OCI-LY3 (cell line): ENCODE data around the gene DUOXA1.

ENCODE experiments used
- EZH2phosphoT487 ChIP-seq: fragments of 200-600 bp; shearing (Covaris generic); IDR thresholded peaks from 2 replicates; pipeline ENCODE4 v1.6.1; 2018; ENCODE audit warnings: antibody characterized with exemption, mixed run types, low read depth
- TF ChIP-seq, protein P1 (sequence below): fragments of 200-600, 300-600 bp; sonication (generic); IDR thresholded peaks from 2 replicates; pipeline ENCODE4 v1.5.1; 2014; ENCODE audit warnings: antibody characterized with exemption, low read length, low read depth

DNA sequence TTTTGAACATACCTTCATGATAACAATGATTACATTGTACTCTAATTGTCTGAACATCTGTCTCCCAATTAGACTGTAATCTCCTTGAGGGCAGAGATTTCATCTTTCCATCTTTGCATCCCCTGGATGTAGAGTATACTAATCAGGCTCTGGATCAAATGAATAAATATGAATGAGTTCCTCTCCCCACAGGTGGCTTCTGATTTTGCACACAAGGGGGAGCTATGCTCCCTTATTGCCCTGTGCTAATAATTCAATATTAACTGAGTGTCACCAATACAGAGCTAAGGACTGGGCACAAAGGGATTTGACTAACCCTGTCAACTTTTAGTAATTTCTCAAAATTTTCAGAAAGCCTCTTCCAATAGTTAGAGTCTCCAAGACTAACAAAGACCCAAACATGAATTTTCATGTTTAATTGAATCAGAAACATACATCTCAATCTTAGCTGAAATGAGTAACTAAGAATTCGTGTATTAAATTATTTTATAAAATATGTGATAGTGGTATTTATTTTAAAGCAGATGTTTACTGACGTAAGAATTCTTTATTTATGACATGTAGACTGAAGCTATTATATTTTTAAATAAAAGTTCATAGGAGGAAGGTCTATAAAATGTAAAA, 3.0 kb downstream of the DUOXA1 start:
- TF ChIP-seq, protein P1, sequence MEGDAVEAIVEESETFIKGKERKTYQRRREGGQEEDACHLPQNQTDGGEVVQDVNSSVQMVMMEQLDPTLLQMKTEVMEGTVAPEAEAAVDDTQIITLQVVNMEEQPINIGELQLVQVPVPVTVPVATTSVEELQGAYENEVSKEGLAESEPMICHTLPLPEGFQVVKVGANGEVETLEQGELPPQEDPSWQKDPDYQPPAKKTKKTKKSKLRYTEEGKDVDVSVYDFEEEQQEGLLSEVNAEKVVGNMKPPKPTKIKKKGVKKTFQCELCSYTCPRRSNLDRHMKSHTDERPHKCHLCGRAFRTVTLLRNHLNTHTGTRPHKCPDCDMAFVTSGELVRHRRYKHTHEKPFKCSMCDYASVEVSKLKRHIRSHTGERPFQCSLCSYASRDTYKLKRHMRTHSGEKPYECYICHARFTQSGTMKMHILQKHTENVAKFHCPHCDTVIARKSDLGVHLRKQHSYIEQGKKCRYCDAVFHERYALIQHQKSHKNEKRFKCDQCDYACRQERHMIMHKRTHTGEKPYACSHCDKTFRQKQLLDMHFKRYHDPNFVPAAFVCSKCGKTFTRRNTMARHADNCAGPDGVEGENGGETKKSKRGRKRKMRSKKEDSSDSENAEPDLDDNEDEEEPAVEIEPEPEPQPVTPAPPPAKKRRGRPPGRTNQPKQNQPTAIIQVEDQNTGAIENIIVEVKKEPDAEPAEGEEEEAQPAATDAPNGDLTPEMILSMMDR, result peak; percentile 86
- no peak for TF ChIP-seq EZH2phosphoT487
